Calu3 (cell line): ENCODE measurements around the gene PPFIA1. TPM values are rescaled to one million over a fixed set of nuclear protein-coding genes. Genes with fewer than 3 reads are reported as not detected.

Experiments
- BruUV-seq: library from RNA; stranded (reverse); fragments of 400-500 nt; replicated peaks from 2 replicates; lab custom pipeline; 2021; lab: Mats Ljungman, UMichigan
- CTCF ChIA-PET: fragments of 300-600 bp; sonication (Branson Sonifier 250); formaldehyde crosslinking; loops from one replicate; lab custom pipeline; 2022; ENCODE audit warnings: antibody characterized with exemption; lab: Charles Lee
- DNase-seq: peaks from one replicate; pipeline ENCODE4 v3.0.0; 2022
- H3K27ac Mint-ChIP-seq: one replicate; pipeline ENCODE4 v1.8.0; 2022; ENCODE audit warnings: mixed read lengths; ENCODE audit not compliant: unreplicated experiment
- H3K27me3 Mint-ChIP-seq: one replicate; pipeline ENCODE4 v1.8.0; 2022; ENCODE audit warnings: mixed read lengths; ENCODE audit not compliant: unreplicated experiment
- H3K36me3 Mint-ChIP-seq: one replicate; pipeline ENCODE4 v1.8.0; 2022; ENCODE audit warnings: mild to moderate bottlenecking, moderate library complexity, mixed read lengths; ENCODE audit not compliant: insufficient read depth, unreplicated experiment
- H3K4me1 Mint-ChIP-seq: one replicate; pipeline ENCODE4 v1.8.0; 2022; ENCODE audit warnings: mild to moderate bottlenecking, low read depth, mixed read lengths; ENCODE audit not compliant: unreplicated experiment
- H3K4me3 Mint-ChIP-seq: one replicate; pipeline ENCODE4 v1.8.0; 2022; ENCODE audit warnings: mild to moderate bottlenecking, low read depth, moderate library complexity, mixed read lengths; ENCODE audit not compliant: unreplicated experiment
- H3K9me3 Mint-ChIP-seq: one replicate; pipeline ENCODE4 v1.8.0; 2022; ENCODE audit warnings: low read depth, mixed read lengths; ENCODE audit not compliant: unreplicated experiment
- CTCF ChIP-seq: fragments of 200-600 bp; IDR thresholded peaks from one replicate; pipeline ENCODE4 v1.8.0; 2022; ENCODE audit warnings: antibody characterized with exemption; ENCODE audit not compliant: unreplicated experiment
- intact Hi-C: fragments of 100-400 bp; cut with micrococcal nuclease; formaldehyde crosslinking; loops from one replicate; pipeline ENCODE4 v1.10.0; 2022; ENCODE audit not compliant: unreplicated experiment
- total RNA-seq: library from RNA; stranded (reverse); gene quantifications from 2 replicates; pipeline ENCODE4 v1.2.3, GENCODE V29; 2022

Gene PPFIA1
- total RNA-seq, 1 experiment from 2014 or later: 84.0 TPM

GRCh38 chr11:70414341-70415100, 144.0 kb downstream of the PPFIA1 start:
- BruUV-seq: no TSS peak
- intact Hi-C loops: no loop called here

GRCh38 chr11:70415191-70415590, 144.7 kb downstream of the PPFIA1 start:
- DNase-seq: no peak
- CTCF ChIA-PET: no interaction called here
- no peak overlapping the region for H3K27ac Mint-ChIP-seq
- intact Hi-C loops: no loop called here
- H3K9me3 Mint-ChIP-seq: no peaks in the 10 kb centered on the region
- no peak for TF ChIP-seq CTCF
- no peaks in the 10 kb centered on the region for H3K4me1 Mint-ChIP-seq
- H3K4me3 Mint-ChIP-seq: no peak overlapping the region
- no peaks in the 10 kb centered on the region for H3K27me3 Mint-ChIP-seq
- peaks cover 72% of the 10 kb centered on the region for H3K36me3 Mint-ChIP-seq
- BruUV-seq: no TSS peak

More at GRCh38 chr11:70414341-70415100, 144.0 kb downstream of the PPFIA1 start:
- H3K9me3 Mint-ChIP-seq: no peaks in the 10 kb centered on the region
- no peaks in the 10 kb centered on the region for H3K27me3 Mint-ChIP-seq
- no peak overlapping the region for H3K27ac Mint-ChIP-seq
- peaks cover 71% of the 10 kb centered on the region for H3K36me3 Mint-ChIP-seq
- H3K4me3 Mint-ChIP-seq: no peak overlapping the region
- no peak for TF ChIP-seq CTCF
- no peaks in the 10 kb centered on the region for H3K4me1 Mint-ChIP-seq
- no peak for DNase-seq
- CTCF ChIA-PET: no interaction called here

GRCh38 chr11:70415642-70416395, 145.3 kb downstream of the PPFIA1 start:
- no peaks in the 10 kb centered on the region for H3K9me3 Mint-ChIP-seq
- no peak overlapping the region for H3K4me3 Mint-ChIP-seq
- H3K27ac Mint-ChIP-seq: no peak overlapping the region
- intact Hi-C loops: no loop called here
- H3K4me1 Mint-ChIP-seq: no peaks in the 10 kb centered on the region
- no TSS peak for BruUV-seq
- peaks cover 72% of the 10 kb centered on the region for H3K36me3 Mint-ChIP-seq
- H3K27me3 Mint-ChIP-seq: no peaks in the 10 kb centered on the region
- DNase-seq: no peak
- CTCF ChIA-PET: interaction anchor here (0.6 kb wide), 1 partner anchor 182 kb away, joined by 3 read pairs; no protein-coding TSS in a partner anchor
- TF ChIP-seq CTCF: no peak

GRCh38 chr11:70416881-70417280, 146.4 kb downstream of the PPFIA1 start:
- H3K27me3 Mint-ChIP-seq: no peaks in the 10 kb centered on the region
- H3K4me3 Mint-ChIP-seq: no peak overlapping the region
- CTCF ChIA-PET: no interaction called here
- H3K36me3 Mint-ChIP-seq: peaks cover 75% of the 10 kb centered on the region
- intact Hi-C loops: no loop called here
- H3K9me3 Mint-ChIP-seq: no peaks in the 10 kb centered on the region
- no peak for DNase-seq
- BruUV-seq: no TSS peak
- H3K27ac Mint-ChIP-seq: no peak overlapping the region
- H3K4me1 Mint-ChIP-seq: no peaks in the 10 kb centered on the region
- no peak for TF ChIP-seq CTCF
